Ramos (cell line): ENCODE data around the gene FAM193B.

Source experiments
- in situ Hi-C: fragments of 300-500 bp; cut with MboI; formaldehyde crosslinking; loops from one replicate; pipeline ENCODE4 v1.14.3; 2022; ENCODE audit warnings: low sequenced_read_pairs; ENCODE audit not compliant: unreplicated experiment

The FAM193B gene

DNA sequence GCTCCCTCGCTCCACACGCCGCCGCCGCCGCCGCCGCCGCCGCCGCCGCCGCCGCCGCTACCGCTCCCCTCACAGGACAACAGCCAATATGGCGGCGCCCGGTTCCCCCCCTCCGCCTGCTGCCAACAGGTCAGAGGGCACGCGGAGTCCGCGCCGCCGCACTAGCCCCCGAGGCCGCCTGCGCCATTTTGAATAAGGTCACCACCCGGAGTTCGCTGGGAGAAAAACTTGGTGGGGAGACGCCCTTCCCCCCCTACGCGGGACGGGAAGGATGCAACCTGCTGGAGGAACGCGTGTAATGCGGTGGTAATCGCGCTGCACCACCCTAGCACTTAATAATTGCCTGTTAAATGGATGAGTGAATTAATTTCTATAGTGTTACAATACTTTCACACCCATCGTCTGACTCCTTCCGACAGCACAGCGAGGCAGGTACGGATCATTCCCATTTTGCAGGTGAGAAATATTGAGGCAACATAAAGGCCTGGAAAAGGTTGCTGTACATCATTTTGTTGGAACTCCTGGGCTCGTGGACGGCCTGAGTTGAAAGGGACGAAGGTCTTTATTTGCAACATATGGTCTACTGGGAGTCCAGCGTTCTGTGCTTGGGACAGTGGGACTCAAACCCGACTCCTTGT, at the start of gene FAM193B:
TSS of gene FAM193B (minus strand) at position 90 of the 638 bp plus-strand sequence. CDS start 105 bp downstream, outside the sequence.
- in situ Hi-C loops, result no loop called here

GRCh38 chr5:177604116-177604521, 49.8 kb upstream of the FAM193B start:
- in situ Hi-C loops, result loop anchor here (10.0 to 25.0 kb wide), 2 partner anchors 458 to 1559 kb away; no protein-coding TSS in a partner anchor

DNA sequence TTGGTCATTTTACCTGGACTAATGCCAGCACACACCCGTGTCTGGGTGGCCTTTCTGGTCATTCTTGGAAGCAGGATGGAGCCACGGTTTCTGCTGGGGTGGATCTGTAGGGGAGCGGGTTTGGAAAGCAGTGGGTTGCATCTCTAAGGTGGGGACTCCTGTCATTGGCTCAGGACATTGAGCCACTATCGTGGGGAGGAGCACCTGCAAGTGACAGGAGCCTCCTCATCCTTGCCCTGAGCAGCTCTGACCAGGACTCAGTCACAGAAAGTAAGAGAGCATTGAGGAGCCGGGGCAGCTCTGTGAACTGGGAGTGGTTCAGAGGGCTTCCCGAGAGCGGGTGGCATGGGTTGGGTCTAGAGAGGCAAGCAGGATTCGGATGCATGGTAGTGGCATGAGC, 49.3 kb upstream of the FAM193B start:
- in situ Hi-C loops, result loop anchor here (10.0 to 25.0 kb wide), 2 partner anchors 459 to 1559 kb away; no protein-coding TSS in a partner anchor

DNA sequence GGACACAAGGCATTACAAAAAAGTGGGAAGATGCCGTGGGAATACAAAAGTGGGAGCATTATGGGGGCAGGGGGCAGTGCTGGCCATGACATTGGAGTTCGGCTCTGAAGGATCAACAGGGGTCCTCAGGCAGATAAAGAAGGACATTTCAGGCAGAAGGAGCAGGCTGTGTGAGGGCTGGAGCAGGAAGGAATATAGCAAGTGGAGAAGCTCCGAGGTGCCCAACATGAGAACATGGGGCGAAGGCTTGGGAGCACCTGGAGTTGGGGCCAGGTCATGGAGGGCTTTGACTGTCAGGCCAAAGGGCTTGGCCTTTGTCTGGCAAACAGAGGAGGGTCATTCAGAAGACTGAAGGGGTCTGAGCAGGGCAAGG, 48.1 kb upstream of the FAM193B start:
- in situ Hi-C loops, result loop anchor here (10.0 to 25.0 kb wide), 2 partner anchors 460 to 1558 kb away; no protein-coding TSS in a partner anchor

DNA sequence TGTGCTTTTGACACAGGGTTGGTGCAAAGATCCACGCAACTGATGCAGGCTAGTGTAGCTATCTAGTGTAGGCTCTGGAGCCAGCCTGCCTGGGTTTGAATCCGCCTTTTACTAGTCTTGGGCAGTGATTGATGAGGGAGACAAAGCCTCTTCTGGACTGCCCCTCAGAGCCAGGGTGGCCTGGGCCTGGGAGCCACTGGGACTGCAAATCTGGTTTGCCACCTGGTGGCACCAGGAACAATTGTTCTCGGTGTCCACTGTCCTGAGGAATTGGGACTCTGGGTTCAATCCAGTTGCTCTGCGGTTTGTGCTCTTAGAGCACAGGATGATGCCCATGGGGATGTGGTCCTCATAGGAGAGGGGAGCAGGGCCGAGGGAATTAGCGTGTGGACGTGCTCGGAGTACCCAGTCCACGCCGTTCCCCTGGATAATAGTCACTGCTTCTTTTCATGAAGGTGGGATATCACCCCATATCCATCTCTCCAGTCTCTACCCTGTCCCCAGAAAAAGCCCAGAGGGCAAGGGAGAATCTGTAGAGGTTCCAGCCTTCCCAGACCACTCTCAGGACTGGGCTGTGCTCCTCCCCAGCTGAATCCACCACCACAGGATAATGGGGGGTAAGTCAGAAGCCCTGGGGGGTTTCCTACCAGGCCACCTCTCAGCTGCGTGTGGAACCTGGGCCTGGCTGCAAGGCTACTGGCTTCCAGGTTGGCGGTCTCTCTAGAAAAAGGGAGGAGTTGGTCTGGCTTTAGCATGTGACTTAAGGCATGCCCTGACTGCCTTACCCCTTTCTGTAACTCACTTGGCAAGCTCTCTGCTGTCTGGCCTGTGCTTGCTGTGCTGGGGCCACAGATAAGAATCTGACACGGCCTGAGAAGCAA, 47.5 kb upstream of the FAM193B start:
- in situ Hi-C loops, result loop anchor here (10.0 to 25.0 kb wide), 2 partner anchors 460 to 1557 kb away; no protein-coding TSS in a partner anchor

DNA sequence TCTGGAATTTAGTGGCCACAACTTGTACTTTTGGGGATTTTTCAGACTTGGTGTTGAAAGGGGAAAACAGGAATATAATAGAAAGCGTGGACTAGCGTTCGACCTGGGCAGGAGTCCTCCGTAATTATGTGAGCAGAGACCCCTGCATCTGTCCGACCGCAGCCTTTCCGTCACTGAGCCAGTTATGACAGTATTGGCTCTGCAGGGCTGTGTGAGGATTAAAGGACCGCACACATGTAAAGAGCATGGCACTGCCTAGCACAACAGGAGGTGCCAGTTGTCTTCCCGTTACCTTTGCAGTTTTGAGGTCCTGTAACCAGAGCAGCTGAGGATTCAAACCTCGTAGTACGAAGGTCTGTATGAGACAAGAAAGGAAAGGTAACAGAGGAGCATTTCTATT, 46.8 kb upstream of the FAM193B start:
- in situ Hi-C loops, result loop anchor here (10.0 to 25.0 kb wide), 2 partner anchors 461 to 1556 kb away; no protein-coding TSS in a partner anchor

GRCh38 chr5:177600508-177601018, 46.2 kb upstream of the FAM193B start:
- in situ Hi-C loops, result loop anchor here (10.0 to 25.0 kb wide), 2 partner anchors 462 to 1556 kb away; no protein-coding TSS in a partner anchor

GRCh38 chr5:177599731-177600507, 45.6 kb upstream of the FAM193B start, which contains the start of gene B4GALT7:
TSS of gene B4GALT7 (plus strand) at chr5:177600132. CDS start at chr5:177600211, 79 bp downstream.
- in situ Hi-C loops, result loop anchor here (10.0 to 25.0 kb wide), 2 partner anchors 462 to 1555 kb away; no protein-coding TSS in a partner anchor

DNA sequence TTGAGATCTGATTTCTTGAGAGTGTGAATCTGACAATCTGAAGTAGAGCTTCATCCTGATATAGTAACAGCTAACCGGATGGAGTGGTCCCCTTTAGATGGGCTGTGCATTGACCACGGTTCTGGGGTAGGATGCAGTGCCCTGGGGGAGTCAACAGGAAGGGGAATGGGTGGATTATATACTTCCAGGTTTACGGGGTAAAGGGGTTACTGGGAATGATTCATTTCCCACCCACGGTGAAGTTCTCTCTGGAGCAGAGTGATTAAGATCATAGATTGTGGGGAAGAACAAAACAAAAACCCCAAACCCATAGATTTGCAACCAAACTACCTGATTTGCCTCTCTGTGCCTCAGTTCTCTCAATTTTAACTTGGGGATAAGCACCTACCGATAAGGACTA, 44.1 kb upstream of the FAM193B start:
- in situ Hi-C loops, result no loop called here

DNA sequence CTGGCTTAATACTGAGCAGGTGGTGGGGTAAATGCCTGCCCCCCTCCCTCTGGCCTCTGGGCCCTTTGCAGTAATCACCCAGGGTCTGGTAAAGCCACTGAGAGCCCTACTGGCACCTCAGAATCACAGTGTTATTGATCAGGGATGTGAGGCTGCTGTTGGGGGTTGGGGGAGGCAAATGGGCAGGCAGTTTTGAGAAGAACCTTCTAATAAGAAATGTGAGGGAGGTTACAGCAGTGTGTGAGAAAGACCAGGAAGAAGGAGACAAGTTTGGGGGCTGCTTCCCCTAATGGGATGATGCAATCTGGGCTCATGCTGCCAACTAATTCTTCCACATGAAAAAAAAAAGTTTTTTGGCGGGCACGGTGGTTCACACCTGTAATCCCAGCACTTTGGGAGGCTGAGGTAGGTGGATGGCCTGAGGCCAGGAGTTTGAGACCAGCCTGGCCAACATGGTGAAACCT, 42.4 kb upstream of the FAM193B start:
- in situ Hi-C loops, result no loop called here

GRCh38 chr5:177595991-177596774, 41.8 kb upstream of the FAM193B start:
- in situ Hi-C loops, result no loop called here

DNA sequence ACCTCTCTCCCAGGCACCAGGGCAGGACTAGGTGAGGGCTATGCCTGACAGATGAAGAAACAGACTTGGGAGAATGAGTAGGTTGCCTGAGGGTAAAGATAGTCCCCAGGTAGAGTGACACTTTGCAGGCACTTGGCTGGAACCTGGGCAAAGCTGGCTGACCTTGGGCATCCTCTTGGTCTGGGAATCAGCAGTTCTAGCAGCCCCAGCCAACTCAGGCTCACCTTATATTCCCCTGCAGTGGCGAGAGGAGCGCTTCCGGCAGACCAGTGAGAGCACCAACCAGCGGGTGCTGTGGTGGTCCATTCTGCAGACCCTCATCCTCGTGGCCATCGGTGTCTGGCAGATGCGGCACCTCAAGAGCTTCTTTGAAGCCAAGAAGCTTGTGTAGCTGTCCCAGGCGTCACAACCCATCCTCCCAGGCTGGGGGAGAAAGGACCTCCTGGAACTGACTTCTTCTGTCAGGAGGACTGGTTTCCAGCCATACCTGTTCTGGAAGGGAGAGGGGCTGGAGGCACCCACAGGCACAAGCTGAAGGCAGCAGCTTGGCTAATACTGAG, 40.7 kb upstream of the FAM193B start:
- in situ Hi-C loops, result no loop called here

DNA sequence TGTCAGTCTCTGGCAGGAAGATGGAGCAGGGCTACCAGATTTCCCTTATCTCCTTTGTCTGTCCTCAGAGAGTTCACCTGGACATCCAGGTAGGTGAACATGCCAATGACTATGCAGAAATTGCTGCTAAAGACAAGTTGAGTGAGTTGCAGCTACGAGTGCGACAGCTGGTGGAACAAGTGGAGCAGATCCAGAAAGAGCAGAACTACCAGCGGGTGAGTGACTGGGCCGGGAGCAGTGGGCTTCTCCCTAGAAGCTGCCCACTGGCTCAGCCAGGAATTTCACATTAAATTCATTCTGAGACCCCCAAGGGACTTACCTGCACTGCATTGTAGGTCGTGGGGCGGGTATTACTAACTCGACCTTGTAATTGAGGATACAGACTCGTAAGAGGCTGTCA, 39.7 kb upstream of the FAM193B start:
- in situ Hi-C loops, result no loop called here

DNA sequence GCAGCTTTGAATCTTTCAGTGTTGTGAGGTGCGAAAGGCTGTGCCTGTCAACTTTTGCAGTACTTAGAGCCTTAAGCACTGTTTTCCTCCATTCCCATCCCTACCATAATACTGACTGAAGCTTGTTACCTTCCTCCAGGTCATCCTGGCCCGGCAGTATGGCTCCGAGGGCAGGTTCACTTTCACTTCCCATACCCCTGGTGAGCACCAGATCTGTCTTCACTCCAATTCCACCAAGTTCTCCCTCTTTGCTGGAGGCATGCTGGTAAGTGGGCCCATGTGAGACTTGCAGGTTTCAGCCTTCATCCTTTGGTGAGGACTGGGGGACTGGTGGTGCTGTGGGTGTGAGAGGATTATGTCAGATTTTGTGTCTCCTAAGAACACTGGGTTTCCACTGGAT, 39.1 kb upstream of the FAM193B start:
- in situ Hi-C loops, result no loop called here

- in situ Hi-C loops, result no loop called here
Measured at GRCh38 chr5:177592905-177593304, 38.5 kb upstream of the FAM193B start.

GRCh38 chr5:177592010-177592834, 37.9 kb upstream of the FAM193B start, which contains the start of gene TMED9:
TSS of gene TMED9 (plus strand) at chr5:177592203. CDS start at chr5:177592215, 12 bp downstream.
- in situ Hi-C loops, result no loop called here

GRCh38 chr5:177591690-177592009, 37.3 kb upstream of the FAM193B start:
- in situ Hi-C loops, result no loop called here

DNA sequence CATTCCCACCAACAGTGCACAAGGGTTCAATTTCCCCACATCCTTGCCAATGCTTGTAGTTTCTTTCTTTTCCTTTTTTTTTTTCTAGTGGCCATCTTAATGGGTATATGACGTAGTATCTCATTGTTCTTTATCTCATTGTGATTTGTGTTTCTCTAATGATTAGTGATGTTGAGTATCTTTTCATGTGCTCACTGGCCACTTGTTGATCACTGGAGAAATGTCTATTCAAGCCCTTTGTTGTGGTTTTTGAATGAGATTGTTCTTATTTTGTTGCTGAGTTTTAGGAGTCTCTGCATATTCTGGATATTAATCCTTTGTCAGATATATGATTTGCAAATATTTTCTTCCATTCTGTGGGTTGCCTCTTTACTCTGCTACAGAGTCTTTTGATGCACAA, 36.0 kb upstream of the FAM193B start:
- in situ Hi-C loops, result no loop called here
